OCI-LY1 (cell line): ENCODE data around the gene LRP6.

Experiments
- H2AFZ ChIP-seq: fragments of 200-600 bp; sonication (generic), shearing (Covaris generic); 2 replicates; pipeline ENCODE4 v1.6.0; 2014; ENCODE audit warnings: antibody characterized with exemption, mild to moderate bottlenecking, low read length
- H3F3A ChIP-seq: fragments of 200-600 bp; sonication (generic), shearing (Covaris generic); 2 replicates; pipeline ENCODE4 v1.6.0; 2014; ENCODE audit warnings: mild to moderate bottlenecking, antibody characterized with exemption, low read length, moderate library complexity; ENCODE audit not compliant: insufficient read depth
- H3K27ac ChIP-seq: fragments of 200-600 bp; sonication (generic); 2 replicates; pipeline ENCODE4 v1.5.1; 2014; ENCODE audit warnings: low read length, mixed run types, mild to moderate bottlenecking, low read depth; ENCODE audit not compliant: poor library complexity, severe bottlenecking
- H3K27me3 ChIP-seq: fragments of 200-600 bp; sonication (generic); 2 replicates; pipeline ENCODE4 v1.6.0; 2014; ENCODE audit warnings: antibody characterized with exemption, mild to moderate bottlenecking, low read length, moderate library complexity; ENCODE audit not compliant: insufficient read depth
- H3K36me3 ChIP-seq: fragments of 200-600 bp; sonication (generic); 2 replicates; pipeline ENCODE4 v1.6.1; 2014; ENCODE audit warnings: mild to moderate bottlenecking, antibody characterized with exemption, low read length, moderate library complexity, mixed read lengths; ENCODE audit not compliant: insufficient read depth
- H3K4me1 ChIP-seq: fragments of 200-600 bp; sonication (generic); 2 replicates; pipeline ENCODE4 v1.5.1; 2014; ENCODE audit warnings: mild to moderate bottlenecking, low read length, moderate library complexity; ENCODE audit not compliant: insufficient read depth, severe bottlenecking
- H3K4me2 ChIP-seq: fragments of 200-600 bp; sonication (generic), shearing (Covaris generic); 2 replicates; pipeline ENCODE4 v1.6.1; 2014; ENCODE audit warnings: low read length
- H3K4me3 ChIP-seq: fragments of 200-600 bp; sonication (generic); 2 replicates; pipeline ENCODE4 v1.5.1; 2014; ENCODE audit warnings: low read length, low read depth, mild to moderate bottlenecking, mixed read lengths; ENCODE audit not compliant: poor library complexity, severe bottlenecking
- H3K79me2 ChIP-seq: fragments of 200-600 bp; shearing (Covaris generic); 2 replicates; pipeline ENCODE4 v1.6.1; 2016; ENCODE audit warnings: mixed run types, low read length, mixed read lengths; ENCODE audit not compliant: insufficient read depth
- H3K9ac ChIP-seq: fragments of 200-600 bp; sonication (generic), shearing (Covaris generic); 2 replicates; pipeline ENCODE4 v1.6.1; 2014; ENCODE audit warnings: mild to moderate bottlenecking, low read length, mixed read lengths
- H3K9me2 ChIP-seq: fragments of 200-600 bp; sonication (generic), shearing (Covaris generic); 2 replicates; pipeline ENCODE4 v1.6.1; 2014; ENCODE audit warnings: low read depth, mild to moderate bottlenecking, low read length, mixed read lengths
- H3K9me3 ChIP-seq: fragments of 200-600 bp; shearing (Covaris generic); 2 replicates; pipeline ENCODE4 v1.6.1; 2014; ENCODE audit warnings: low read length, mixed read lengths
- H4K20me1 ChIP-seq: fragments of 200-600 bp; sonication (generic), shearing (Covaris generic); 2 replicates; pipeline ENCODE4 v1.6.0; 2016; ENCODE audit warnings: mild to moderate bottlenecking, low read length; ENCODE audit not compliant: insufficient read depth
- EZH2 ChIP-seq: fragments of 200-600 bp; sonication (generic), shearing (Covaris generic); IDR thresholded peaks from 2 replicates; pipeline ENCODE4 v1.8.0; 2017; ENCODE audit warnings: borderline replicate concordance, mixed run types, mild to moderate bottlenecking, antibody characterized with exemption, low read length, moderate library complexity, mixed read lengths
- TF ChIP-seq, protein P1 (sequence below): fragments of 200-600 bp; sonication (generic), shearing (Covaris generic); IDR thresholded peaks from 2 replicates; pipeline ENCODE4 v1.5.1; 2017; ENCODE audit warnings: mild to moderate bottlenecking, antibody characterized with exemption, low read length, moderate library complexity, mixed read lengths

The LRP6 gene

GRCh38 chr12:12198124-12198523 is 68.7 kb downstream of the LRP6 start:
- H4K20me1 ChIP-seq = no peaks in the 10 kb centered on the region
- no peaks in the 10 kb centered on the region for H3K36me3 ChIP-seq
- H3K9me2 ChIP-seq = no peaks in the 10 kb centered on the region
- H3K79me2 ChIP-seq = no peaks in the 10 kb centered on the region
- H3K9ac ChIP-seq = no peak overlapping the region
- TF ChIP-seq, protein P1, sequence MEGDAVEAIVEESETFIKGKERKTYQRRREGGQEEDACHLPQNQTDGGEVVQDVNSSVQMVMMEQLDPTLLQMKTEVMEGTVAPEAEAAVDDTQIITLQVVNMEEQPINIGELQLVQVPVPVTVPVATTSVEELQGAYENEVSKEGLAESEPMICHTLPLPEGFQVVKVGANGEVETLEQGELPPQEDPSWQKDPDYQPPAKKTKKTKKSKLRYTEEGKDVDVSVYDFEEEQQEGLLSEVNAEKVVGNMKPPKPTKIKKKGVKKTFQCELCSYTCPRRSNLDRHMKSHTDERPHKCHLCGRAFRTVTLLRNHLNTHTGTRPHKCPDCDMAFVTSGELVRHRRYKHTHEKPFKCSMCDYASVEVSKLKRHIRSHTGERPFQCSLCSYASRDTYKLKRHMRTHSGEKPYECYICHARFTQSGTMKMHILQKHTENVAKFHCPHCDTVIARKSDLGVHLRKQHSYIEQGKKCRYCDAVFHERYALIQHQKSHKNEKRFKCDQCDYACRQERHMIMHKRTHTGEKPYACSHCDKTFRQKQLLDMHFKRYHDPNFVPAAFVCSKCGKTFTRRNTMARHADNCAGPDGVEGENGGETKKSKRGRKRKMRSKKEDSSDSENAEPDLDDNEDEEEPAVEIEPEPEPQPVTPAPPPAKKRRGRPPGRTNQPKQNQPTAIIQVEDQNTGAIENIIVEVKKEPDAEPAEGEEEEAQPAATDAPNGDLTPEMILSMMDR = no peak
- no peak for TF ChIP-seq EZH2
- no peaks in the 10 kb centered on the region for H3K4me1 ChIP-seq
- H2AFZ ChIP-seq = no peak overlapping the region
- H3K4me2 ChIP-seq = no peak overlapping the region
- H3F3A ChIP-seq = no peaks in the 10 kb centered on the region
- no peaks in the 10 kb centered on the region for H3K27me3 ChIP-seq
- H3K4me3 ChIP-seq = no peak overlapping the region
- no peak overlapping the region for H3K27ac ChIP-seq
- no peaks in the 10 kb centered on the region for H3K9me3 ChIP-seq

DNA sequence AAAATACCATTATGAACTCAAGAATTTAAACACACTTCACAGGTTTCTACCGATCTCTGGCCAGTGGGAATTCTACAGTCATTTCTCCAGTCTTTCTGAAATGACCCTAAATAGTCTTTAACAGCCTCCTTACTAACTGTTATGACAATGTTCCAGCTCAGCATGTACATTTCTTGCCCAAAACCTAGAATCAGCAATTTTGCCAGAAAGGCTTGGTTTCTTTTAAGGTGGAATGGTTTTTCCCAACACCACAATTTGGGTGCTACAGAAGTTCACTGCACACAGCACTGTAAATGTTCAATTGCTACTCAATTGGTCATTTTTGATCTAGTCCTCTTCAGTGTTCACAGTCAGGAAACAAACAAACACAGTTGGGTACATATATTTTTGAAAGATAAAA is 69.7 kb downstream of the LRP6 start:
- H3K36me3 ChIP-seq = no peaks in the 10 kb centered on the region
- no peaks in the 10 kb centered on the region for H3K9me3 ChIP-seq
- no peaks in the 10 kb centered on the region for H3K4me1 ChIP-seq
- no peaks in the 10 kb centered on the region for H3K79me2 ChIP-seq
- H3F3A ChIP-seq = no peaks in the 10 kb centered on the region
- TF ChIP-seq, protein P1 = no peak
- TF ChIP-seq EZH2 = no peak
- no peaks in the 10 kb centered on the region for H4K20me1 ChIP-seq
- no peaks in the 10 kb centered on the region for H3K9me2 ChIP-seq
- H3K4me3 ChIP-seq = no peak overlapping the region
- no peaks in the 10 kb centered on the region for H3K27me3 ChIP-seq
- H3K27ac ChIP-seq = no peak overlapping the region
- no peak overlapping the region for H3K9ac ChIP-seq
- H3K4me2 ChIP-seq = no peak overlapping the region
- H2AFZ ChIP-seq = no peak overlapping the region

DNA sequence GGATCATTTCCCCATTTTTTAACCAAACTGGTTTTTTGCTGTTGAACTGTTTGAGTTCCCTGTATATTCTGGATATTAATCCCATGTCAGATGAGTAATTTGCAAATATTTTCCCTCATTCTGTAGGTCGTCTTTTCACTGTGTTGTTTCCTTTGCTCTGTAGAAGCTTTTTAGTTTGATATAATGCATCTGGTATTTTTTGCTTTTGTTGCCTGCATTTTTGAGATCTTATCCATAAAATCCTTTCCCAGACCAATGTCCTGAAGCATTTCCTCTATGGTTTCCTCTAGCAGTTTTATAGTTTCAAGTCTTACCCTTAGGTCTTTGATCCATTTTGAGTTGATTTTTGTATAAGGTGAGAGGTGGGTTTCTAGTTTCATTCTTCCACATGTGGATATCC is 71.3 kb downstream of the LRP6 start:
- no peaks in the 10 kb centered on the region for H3K36me3 ChIP-seq
- H3K9me2 ChIP-seq = no peaks in the 10 kb centered on the region
- no peak overlapping the region for H3K9ac ChIP-seq
- no peaks in the 10 kb centered on the region for H3F3A ChIP-seq
- no peak overlapping the region for H3K4me2 ChIP-seq
- no peaks in the 10 kb centered on the region for H3K27me3 ChIP-seq
- no peak for TF ChIP-seq EZH2
- TF ChIP-seq, protein P1 = no peak
- H3K9me3 ChIP-seq = no peaks in the 10 kb centered on the region
- no peaks in the 10 kb centered on the region for H4K20me1 ChIP-seq
- H2AFZ ChIP-seq = no peak overlapping the region
- H3K27ac ChIP-seq = no peak overlapping the region
- H3K4me3 ChIP-seq = no peak overlapping the region
- H3K4me1 ChIP-seq = no peaks in the 10 kb centered on the region
- H3K79me2 ChIP-seq = no peaks in the 10 kb centered on the region
